ENCODE results near the gene POLA1.

DNA sequence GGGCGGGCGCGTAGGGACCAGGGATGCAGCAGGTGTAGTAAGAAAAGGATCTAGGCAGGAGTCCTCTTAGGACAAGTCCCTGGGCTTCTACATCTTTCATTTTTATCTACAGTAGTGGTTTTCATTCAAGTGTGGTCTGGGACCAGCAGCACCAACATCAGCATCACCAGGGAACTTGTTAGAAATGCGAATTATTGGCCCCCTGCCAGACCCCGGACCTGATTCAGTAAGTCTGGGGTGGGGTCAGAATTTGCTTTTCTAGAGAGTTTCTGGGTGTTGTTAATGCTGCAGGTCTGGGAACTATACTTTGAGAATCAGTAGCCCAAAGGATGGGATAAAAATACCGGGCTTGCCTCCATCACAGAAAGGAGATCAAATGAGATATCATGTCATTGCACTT is 45.2 kb upstream of the POLA1 start:
- no peak for TF ChIP-seq POLR2A (IDR thresholded peaks at IDR 0.05)
- TF ChIP-seq, protein P1, sequence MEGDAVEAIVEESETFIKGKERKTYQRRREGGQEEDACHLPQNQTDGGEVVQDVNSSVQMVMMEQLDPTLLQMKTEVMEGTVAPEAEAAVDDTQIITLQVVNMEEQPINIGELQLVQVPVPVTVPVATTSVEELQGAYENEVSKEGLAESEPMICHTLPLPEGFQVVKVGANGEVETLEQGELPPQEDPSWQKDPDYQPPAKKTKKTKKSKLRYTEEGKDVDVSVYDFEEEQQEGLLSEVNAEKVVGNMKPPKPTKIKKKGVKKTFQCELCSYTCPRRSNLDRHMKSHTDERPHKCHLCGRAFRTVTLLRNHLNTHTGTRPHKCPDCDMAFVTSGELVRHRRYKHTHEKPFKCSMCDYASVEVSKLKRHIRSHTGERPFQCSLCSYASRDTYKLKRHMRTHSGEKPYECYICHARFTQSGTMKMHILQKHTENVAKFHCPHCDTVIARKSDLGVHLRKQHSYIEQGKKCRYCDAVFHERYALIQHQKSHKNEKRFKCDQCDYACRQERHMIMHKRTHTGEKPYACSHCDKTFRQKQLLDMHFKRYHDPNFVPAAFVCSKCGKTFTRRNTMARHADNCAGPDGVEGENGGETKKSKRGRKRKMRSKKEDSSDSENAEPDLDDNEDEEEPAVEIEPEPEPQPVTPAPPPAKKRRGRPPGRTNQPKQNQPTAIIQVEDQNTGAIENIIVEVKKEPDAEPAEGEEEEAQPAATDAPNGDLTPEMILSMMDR (IDR thresholded peaks at IDR 0.05): no peak

All from transverse colon (tissue), 3 donors.